ENCODE measurements around the gene SV2A.
"Not testable (repeated sequence)": the region's sequence is repeated elsewhere in the genome, so short reads cannot be mapped to it uniquely, and the experiment has no call there.

DNA sequence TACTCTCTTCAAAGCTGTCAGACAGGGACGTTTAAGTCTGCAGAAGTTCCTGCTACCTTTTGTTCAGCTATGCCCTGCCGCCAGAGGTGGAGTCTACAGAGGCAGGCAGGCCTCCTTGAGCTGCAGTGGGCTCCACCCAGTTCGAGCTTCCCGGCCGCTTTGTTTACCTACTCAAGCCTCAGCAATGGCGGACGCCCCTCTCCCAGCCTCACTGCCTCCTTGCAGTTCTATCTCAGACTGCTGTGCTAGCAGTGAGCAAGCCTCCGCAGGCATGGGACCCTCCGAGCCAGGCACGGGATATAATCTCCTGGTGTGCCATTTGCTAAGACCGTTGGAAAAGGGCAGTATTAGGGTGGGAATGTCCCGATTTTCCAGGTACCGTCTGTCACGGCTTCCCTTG lies 39.9 kb upstream of the SV2A start:
- not testable (repeated sequence) for TF ChIP-seq POLR2A (IDR thresholded peaks at IDR 0.05; ENCODE audit: low read length); GATA1 (IDR thresholded peaks at IDR 0.05; ENCODE audit: low read depth, low read length)

Data from erythroblast (primary cell).